Medulla oblongata (tissue), 1 donor: Measurements from ENCODE around the gene ALS2CL.
"Not testable (repeated sequence)": the region's sequence is repeated elsewhere in the genome, so short reads cannot be mapped to it uniquely, and the experiment has no call there.

ENCODE experiments used
- DNase-seq: peaks from one replicate; pipeline ENCODE4 v3.0.0-alpha.2; 2015; ENCODE audit errors: extremely low spot score

The ALS2CL gene, protein sequence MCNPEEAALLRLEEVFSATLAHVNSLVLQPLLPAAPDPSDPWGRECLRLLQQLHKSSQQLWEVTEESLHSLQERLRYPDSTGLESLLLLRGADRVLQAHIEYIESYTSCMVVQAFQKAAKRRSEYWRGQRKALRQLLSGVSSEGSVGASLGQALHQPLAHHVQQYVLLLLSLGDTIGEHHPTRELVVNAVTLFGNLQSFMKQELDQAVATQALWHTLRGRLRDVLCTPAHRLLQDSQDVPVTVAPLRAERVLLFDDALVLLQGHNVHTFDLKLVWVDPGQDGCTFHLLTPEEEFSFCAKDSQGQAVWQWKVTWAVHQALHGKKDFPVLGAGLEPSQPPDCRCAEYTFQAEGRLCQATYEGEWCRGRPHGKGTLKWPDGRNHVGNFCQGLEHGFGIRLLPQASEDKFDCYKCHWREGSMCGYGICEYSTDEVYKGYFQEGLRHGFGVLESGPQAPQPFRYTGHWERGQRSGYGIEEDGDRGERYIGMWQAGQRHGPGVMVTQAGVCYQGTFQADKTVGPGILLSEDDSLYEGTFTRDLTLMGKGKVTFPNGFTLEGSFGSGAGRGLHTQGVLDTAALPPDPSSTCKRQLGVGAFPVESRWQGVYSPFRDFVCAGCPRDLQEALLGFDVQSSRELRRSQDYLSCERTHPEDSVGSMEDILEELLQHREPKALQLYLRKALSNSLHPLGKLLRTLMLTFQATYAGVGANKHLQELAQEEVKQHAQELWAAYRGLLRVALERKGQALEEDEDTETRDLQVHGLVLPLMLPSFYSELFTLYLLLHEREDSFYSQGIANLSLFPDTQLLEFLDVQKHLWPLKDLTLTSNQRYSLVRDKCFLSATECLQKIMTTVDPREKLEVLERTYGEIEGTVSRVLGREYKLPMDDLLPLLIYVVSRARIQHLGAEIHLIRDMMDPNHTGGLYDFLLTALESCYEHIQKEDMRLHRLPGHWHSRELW

DNA sequence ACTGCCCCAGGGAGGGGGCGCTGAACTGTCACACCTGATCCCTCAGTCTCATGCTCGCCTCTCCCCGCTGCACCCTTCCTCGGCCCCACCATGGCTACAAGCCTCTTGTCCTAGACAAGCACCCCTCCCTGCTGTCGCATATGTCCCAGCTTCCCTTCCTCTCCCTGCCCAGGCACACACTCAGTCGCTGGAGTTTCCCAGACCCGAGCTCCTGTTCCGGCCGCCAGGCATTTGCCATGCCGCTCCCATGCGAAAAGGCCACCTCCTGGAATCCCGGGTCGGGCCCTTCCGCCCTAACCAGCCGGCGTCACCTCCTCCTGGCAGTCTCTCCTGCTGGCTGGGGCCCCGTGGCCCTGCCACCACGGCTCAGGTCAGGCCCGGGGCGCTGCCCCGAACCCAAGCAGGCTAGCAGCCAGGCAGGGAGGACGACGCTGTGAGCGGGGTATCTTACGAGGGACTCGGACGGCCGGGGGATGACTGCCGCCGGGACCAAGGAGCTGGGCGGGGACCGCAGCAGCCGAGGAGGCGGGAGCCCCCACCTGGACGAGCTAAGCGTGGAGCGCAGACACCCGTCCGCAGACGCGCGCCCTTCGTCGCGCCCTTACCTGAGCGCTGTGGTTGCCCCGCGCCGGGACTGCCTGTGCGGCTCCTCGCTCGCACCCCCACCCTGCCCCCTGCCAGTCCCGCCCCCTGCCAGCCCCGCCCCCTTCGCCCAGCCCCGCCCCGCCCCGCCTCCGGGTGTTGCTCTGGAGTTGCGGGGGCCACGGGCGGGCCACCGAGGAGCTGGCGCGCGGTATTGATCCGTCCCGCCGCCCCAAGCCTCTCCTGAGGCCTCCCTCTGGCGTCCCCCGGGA, at the start of gene ALS2CL:
Gene ALS2CL, minus strand, starts transcription at position 642 of the 854 bp plus-strand sequence. CDS start 4,239 bp downstream, outside the sequence.
- DNase-seq = no peak

DNA sequence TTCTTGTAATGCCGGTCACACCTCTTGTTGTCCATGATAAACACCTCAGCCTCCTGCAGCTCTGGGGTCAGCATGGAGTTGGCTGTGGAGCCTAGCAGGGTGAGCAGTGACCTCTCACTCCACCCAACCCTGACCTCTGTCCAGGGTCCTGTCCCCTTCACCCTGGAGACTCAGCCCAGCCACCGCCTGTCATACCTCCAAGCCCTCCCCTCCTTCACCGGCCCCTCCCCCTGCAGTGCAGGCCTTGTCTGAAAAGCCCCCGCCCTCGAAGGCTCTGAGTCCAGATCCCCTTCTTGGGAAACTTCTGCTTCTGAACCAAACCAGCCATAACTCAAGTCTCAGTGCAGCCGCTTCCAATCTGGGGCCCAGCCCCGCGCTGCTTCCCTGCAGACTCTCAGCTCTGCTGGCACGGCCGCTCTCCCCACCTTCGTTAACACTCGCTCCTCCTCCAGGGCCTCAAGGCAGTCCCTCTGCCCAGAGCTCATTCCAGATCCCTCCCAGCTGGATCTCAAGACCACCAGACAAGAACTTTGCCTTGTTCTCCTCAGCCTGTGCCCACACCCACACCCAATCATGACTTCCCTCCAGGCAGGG, 49.6 kb upstream of the ALS2CL start:
- DNase-seq = no peak

- not testable (repeated sequence) for DNase-seq
These were observed 46.1 kb upstream of the ALS2CL start for GRCh38 chr3:46739565-46739964.

- no peak for DNase-seq
These were observed 43.9 kb upstream of the ALS2CL start for GRCh38 chr3:46737329-46737731.

GRCh38 chr3:46736006-46736872, 42.8 kb upstream of the ALS2CL start:
- no peak for DNase-seq

DNA sequence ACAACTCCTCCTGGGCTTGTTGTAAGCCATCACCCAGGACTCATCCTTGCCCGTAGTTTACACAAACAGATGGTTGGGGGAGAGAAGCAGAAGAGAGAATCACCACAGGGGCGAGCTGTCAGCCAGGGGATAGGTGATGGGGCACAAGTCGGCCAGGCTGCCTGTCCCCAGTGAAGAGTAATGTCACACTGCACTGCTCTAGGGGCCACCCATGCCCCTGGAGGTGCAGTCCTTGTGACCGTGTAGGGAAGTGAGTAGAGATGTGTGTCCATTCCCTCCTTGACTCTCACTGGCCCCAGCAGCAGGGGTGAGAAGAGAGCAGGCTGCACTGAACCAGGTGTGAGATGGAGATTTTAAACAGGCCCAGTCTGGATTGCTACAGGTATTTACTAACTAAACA, 41.3 kb upstream of the ALS2CL start:
- DNase-seq = no peak

DNA sequence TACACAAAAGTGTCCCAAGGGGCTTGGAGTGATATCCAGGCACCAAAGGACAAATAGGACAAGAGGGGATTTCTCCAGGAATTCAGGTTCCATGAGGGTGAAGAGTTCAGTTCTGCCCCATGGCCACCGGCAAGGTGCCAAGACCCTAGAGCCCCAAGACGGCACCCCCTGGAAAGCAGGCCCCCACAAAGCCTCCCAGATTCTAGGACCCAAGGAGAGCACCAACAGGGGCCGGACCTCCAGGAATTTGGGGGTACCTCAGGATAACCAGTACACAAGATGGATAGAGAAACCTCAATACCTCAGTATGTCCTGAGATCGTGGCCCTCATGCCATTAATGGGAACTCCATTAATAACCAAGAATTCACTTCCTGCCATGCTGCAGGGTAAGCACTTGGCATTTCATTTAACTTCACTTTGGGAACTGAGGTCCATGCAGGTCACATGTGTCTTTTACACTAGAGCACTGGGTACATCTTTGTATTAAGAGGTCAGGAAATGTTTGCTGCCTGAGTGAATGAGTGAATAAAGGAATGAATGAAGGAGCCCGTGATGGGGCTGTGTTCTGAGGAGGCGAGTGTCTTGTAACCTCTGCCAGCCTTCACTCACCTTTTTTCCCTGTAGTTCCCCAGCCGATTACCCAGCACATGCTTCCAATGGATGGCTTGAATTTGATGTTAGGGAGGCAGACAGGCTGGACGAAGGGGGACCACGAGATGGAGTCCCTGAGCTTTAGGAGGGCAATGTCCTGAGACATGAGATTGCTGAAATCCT, 39.7 kb upstream of the ALS2CL start:
- no peak for DNase-seq

- no peak for DNase-seq
These were observed 38.3 kb upstream of the ALS2CL start for GRCh38 chr3:46731795-46732194.

DNA sequence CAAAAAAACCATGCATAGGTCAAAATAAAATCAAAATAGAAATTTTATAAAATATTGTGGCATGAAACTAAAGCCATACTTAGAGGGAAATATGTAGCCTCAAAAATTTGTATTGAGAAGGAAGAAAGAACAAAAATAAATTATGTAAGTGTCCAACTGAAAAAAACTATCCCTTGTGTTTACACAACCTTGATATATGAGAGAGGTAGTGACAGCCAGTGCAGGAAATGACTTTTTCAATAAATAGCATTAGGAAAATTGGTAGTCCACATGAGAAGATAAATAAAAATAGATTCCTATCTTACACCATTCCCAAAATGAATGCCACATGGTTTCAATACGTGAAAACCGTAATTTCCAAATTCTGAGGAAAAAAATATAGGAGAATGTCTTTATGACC, 37.3 kb upstream of the ALS2CL start:
- no peak for DNase-seq

- DNase-seq = no peak
These were observed 35.6 kb upstream of the ALS2CL start for GRCh38 chr3:46729038-46729437.

- peak; percentile 27 for DNase-seq
These were observed 32.3 kb upstream of the ALS2CL start for GRCh38 chr3:46725621-46726314.

GRCh38 chr3:46724424-46724823, 30.9 kb upstream of the ALS2CL start:
- no peak for DNase-seq

GRCh38 chr3:46722443-46722842, 29.0 kb upstream of the ALS2CL start:
- DNase-seq = no peak

DNA sequence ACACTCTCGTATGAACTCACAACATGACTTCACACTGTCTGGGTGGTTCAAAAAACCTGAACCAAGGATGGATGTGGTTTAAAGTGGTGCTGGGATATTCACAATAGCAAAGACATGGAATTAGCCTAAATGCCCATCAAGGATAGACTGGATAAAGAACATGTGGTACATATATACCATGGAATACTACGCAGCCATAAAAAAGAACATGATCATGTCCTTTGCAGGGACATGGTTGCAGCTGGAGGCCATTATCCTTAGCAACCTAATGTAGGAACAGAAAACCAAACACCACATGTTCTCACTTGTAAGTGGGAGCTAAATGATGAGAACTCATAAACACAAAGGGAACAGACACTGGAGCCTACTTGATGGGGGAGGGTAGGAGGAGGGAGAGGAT, 27.5 kb upstream of the ALS2CL start:
- no peak for DNase-seq

- no peak for DNase-seq
These were observed 26.3 kb upstream of the ALS2CL start for GRCh38 chr3:46719735-46720271.

- no peak for DNase-seq
These were observed 25.6 kb upstream of the ALS2CL start for GRCh38 chr3:46719044-46719565.

- no peak for DNase-seq
These were observed 24.2 kb upstream of the ALS2CL start, which contains the start of gene PRSS50 for GRCh38 chr3:46717447-46718231. PRSS50 (minus strand) TSS chr3:46717869; CDS start chr3:46717824, 45 bp downstream.
